ENCODE measurements around the gene EEA1.

GRCh38 chr12:92733661-92734060 is 195.4 kb downstream of the EEA1 start:
- TF ChIP-seq CTCF (IDR thresholded peaks at IDR 0.05) (no peak), POLR2A (IDR thresholded peaks at IDR 0.05) (no peak)

Measured in Peyer's patch (tissue), 4 donors.